KOPT-K1 (cell line): ENCODE measurements around the gene STK32A.

Experiments used
- H3K27ac ChIP-seq: fragments of 200-600 bp; sonication (generic); 2 replicates; pipeline ENCODE4 v1.5.1; 2016; ENCODE audit warnings: antibody characterized with exemption, mild to moderate bottlenecking, low read depth, low read length; ENCODE audit not compliant: poor library complexity, severe bottlenecking
- H3K36me3 ChIP-seq: fragments of 200-600 bp; sonication (generic); 2 replicates; pipeline ENCODE4 v1.5.1; 2017; ENCODE audit warnings: antibody characterized with exemption, mild to moderate bottlenecking, low read length, moderate library complexity; ENCODE audit not compliant: insufficient read depth
- H3K9me3 ChIP-seq: fragments of 200-600 bp; sonication (generic); 2 replicates; pipeline ENCODE4 v1.5.1; 2017; ENCODE audit warnings: antibody characterized with exemption, low read length, mild to moderate bottlenecking; ENCODE audit not compliant: insufficient read depth, poor library complexity, severe bottlenecking

STK32A gene

DNA sequence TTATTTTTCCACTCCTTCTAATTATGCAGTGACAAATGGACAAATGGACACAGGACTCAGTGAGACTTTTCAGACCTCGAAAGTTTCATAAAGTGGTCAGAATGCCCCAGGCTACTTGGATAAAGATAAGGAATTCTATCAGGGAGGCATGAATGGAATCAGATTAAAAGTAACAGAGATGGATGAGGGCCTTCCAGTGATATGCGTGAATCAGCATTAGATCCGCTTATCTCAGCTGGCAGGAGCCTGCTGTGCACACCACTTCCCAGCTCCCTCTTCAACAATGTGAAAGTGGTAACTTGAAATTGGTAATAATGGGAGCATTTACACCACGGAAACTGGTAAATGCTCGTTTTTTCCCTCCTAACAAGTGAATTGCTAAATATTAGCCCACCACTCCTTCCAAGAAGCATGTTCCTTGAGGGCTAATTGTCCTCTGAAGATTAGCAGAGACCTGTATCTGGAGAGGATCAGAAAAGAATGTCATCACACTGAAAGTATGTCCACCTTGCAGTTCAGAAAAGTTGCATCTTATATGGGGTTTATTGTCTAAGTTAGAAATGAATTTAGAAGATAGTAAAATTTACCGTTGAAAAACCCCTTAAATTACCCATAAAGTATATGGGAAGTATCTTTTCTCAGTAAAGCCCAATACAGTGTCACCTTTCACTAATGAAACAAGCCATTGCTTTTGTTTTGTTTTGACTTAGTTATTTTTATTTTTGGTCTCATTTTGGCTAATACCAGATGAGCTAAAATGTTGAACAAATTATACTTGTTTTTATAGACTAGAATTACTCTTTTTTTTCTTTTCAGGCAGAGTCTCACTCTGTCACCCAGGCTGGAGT lies 149.7 kb downstream of the STK32A start:
- no peak overlapping the region for H3K27ac ChIP-seq
- H3K9me3 ChIP-seq: no peaks in the 10 kb centered on the region
- H3K36me3 ChIP-seq: no peaks in the 10 kb centered on the region

GRCh38 chr5:147387109-147387508 lies 152.3 kb downstream of the STK32A start:
- Histone ChIP-seq H3K27ac (no peak overlapping the region), H3K9me3 (no peaks in the 10 kb centered on the region), H3K36me3 (no peaks in the 10 kb centered on the region)

DNA sequence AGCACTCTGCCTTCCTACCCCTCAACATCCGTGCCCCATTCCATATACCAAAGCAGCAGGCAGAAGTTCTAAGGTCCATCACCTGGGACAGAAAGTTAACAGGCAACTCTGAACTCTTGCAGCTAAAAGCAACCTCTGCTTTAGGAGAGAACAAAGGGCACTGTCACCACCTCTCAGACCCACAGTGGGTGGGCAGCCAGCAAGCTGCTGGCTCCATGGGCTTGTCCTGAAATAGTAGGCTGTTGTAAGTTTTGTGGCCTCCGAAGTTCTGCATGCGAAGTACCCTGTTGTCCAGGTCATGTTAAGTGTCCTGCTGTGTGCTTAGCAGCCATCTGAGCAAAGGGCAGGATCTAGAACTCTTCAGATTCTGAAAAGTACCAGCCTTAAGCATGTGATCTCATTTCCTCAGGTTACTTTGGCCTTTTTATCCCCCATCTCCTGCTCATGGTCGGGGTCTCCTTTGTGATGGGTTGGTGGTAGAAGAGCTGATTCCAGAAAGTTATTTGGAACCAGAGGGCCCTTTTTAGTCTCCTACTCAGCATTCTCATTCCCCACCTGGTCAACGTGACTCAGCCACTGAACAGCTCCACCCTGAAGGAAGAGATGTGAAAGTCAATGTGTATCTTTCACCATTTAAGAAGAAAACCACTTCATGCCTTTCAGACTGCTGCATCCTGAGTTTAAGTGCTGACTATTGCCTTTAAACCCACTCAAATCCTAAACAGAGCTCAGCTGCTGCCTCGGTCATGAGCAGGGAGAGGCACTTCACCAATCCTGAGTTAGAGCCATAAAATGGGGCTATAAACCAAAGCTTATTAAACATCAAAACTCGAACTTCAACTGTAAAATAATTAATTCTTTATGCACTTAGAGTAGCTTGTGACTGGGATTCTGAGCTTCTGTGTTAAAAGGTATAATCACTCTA lies 153.6 kb downstream of the STK32A start:
- no peaks in the 10 kb centered on the region for H3K36me3 ChIP-seq
- no peaks in the 10 kb centered on the region for H3K9me3 ChIP-seq
- H3K27ac ChIP-seq: no peak overlapping the region

DNA sequence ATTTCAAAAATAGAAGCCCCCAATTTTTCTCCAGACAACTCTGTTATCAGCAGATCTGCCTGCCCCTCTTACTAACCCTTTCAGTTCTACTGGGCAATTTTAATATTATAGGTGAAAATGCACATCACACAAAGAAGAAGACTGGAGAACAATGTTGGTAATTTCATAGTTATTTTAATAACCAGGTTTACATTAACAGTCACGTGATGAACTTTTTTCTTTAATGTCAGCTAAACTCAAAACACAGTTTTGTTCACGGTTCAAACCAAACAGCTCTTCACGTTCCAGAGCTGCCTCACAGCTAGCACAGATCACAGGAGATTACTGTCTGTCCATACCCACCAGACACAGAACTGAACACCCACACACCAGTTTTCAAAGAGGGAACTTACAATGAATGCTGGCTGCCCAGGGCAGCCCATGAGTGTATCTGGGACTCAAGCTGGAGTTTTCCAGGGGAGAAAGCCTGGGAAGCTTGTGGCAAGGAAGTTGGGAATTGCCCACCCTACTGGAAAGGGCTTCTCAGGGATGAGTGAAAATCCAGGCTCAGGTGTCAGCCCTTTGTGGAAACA lies 155.9 kb downstream of the STK32A start:
- H3K9me3 ChIP-seq: no peaks in the 10 kb centered on the region
- no peak overlapping the region for H3K27ac ChIP-seq
- no peaks in the 10 kb centered on the region for H3K36me3 ChIP-seq

DNA sequence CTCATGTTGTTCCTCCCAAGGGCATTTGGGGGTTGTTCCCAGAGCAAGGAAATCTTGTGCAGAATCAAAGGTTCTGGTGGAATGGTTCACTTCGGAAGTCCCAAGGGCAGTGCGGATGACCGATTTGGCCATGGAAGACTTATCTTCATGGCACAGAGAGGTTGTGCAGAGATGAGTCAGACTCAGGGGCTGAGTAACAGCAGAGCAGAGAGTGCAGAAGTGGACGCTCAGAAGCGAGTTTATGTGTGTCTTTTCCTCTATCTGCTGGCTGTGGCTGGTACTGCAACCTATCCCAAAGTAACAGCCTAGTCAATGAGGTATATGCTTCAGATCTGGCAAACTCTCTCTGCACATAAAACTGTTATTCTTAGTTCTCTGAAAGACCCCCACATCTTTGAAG lies 157.0 kb downstream of the STK32A start:
- Histone ChIP-seq H3K36me3 (no peaks in the 10 kb centered on the region), H3K27ac (no peak overlapping the region), H3K9me3 (no peaks in the 10 kb centered on the region)

DNA sequence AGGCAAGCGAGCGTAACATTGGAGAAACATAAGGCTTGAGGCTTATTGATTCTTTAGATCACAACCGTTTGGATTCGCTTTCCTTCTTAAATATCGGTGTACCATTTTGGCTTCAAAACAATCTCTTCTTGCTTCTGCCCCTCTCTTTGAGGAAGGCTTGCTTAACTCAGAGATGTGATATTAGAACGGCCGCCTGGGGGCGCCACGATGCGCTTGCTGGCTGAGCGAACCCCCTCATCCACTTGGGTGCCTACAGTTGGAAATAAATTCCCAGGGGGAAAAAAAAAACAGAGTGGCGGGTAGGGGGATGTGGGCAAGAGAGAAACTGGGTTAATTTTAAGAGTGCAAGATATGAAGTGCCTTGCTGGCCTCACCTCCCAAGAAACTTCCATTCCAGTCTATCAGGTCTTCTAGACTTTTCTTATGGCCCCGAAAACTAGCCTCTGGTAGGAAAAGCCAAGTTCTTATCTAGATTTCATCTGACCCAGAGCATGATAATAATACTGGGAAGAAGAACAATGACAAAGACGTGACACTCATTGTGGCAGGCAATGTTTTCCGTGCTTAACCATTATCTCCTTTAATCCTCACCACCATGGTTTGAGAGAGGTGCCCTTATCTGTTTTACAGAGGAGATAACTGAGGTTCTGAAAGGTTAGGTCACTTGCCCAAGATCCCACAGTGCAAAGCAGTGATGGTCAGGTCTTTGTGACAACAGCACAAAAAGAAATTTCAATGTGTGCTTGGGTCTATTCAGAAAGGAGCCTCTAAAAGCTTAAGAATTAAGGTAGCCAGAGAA lies 159.2 kb downstream of the STK32A start:
- Histone ChIP-seq H3K36me3 (no peaks in the 10 kb centered on the region), H3K27ac (no peak overlapping the region), H3K9me3 (no peaks in the 10 kb centered on the region)

DNA sequence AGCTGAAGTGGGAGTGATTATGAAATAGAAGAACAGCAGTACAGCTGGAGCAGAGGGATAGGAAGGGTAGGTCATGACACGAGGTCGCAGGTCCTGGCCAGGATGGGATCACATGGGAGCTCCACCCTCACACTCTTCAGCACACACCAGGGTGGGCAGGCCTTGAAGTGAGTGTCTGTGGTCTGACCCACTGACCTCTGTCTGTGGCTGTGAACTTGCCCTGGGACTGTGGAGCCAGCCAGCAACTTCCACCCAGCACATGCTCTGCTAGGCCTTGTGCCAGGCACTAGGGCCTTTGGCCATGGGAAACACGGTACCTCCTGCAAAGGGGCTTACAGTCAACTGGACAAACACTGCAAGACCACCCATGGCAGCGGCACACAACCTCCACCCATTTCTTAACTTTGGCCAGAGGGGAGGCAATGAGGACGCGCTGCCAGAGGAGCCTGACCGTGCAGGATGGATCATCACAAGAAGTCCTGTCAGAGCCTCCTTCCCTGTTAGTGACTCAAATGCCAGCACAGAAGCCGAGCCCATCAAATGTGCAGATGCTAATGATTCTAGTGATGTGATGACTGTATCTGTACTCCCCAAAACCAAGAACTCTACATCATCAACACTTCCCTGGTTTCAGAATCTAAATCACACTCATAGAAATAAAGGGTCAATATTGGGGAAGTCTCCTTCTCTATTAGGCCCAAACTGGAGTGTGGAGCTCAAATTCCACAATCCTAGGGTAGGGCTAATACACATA lies 161.4 kb downstream of the STK32A start:
- Histone ChIP-seq H3K9me3 (no peaks in the 10 kb centered on the region), H3K36me3 (no peaks in the 10 kb centered on the region), H3K27ac (no peak overlapping the region)

DNA sequence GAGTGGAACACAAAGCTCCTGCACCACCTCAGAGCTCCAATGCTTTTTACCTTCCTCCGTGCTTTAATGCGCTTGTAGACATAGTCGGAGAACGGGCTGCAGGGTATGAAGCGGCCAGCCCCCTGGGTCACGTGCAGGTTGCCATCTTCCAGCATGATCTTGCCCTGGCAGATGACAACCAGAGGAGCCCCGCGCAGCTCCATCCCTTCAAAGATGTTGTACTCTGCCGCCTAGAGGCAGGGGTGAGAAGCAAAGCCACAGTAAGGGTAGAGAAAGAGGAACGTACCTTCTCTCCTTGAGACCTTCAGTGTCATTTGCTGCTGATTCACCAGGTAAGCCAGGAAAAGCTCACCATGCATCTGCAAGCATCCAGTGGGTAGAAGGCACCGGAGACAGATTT lies 162.8 kb downstream of the STK32A start:
- Histone ChIP-seq H3K9me3 (no peaks in the 10 kb centered on the region), H3K36me3 (no peaks in the 10 kb centered on the region), H3K27ac (no peak overlapping the region)

DNA sequence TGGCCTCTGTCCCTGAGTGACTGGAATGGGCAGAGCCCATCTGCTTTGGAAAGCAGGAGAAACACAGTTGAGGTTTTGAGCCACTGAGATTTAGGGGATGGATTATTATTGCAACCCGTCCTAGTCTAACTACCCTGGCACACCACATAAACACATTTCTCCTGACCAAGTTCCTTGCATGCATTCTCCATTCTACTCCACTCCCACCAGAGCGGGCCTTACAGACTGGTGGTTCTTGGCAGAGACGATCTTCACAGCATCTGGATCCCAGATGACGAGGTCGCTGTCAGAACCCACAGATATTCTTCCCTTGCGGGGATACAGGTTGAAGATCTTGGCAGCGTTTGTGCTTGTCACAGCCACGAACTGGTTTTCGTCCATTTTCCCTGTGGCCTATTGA lies 164.0 kb downstream of the STK32A start:
- H3K9me3 ChIP-seq: no peaks in the 10 kb centered on the region
- H3K27ac ChIP-seq: no peak overlapping the region
- H3K36me3 ChIP-seq: no peaks in the 10 kb centered on the region

GRCh38 chr5:147400126-147400809 lies 165.4 kb downstream of the STK32A start:
- H3K36me3 ChIP-seq: no peaks in the 10 kb centered on the region
- no peak overlapping the region for H3K27ac ChIP-seq
- no peaks in the 10 kb centered on the region for H3K9me3 ChIP-seq

DNA sequence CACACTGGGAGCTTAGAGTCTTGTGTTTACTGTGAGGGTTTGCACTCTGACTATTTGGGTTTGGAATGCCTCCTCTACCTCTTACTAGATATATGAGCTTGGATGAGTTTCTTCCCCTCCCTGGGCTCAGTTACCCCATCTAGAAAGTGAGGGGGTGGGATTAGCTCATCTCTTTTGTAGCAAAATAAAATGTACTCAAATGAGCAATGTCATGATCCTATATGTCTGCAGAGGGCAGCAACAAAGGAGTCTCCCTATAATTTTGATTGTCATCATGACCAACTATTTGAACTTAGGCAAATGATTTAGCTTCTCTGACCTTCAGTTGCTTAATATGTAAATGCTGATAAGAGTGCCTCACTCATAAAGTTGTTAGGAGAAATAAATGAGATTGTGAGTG lies 166.1 kb downstream of the STK32A start:
- Histone ChIP-seq H3K36me3 (no peaks in the 10 kb centered on the region), H3K9me3 (no peaks in the 10 kb centered on the region), H3K27ac (no peak overlapping the region)

GRCh38 chr5:147403651-147404640 lies 169.1 kb downstream of the STK32A start:
- H3K36me3 ChIP-seq: no peaks in the 10 kb centered on the region
- no peak overlapping the region for H3K27ac ChIP-seq
- no peaks in the 10 kb centered on the region for H3K9me3 ChIP-seq

- no peak overlapping the region for H3K27ac ChIP-seq
- H3K9me3 ChIP-seq: no peaks in the 10 kb centered on the region
- H3K36me3 ChIP-seq: no peaks in the 10 kb centered on the region
Measured at GRCh38 chr5:147404706-147405105, 169.9 kb downstream of the STK32A start.
